ENCODE measurements around the gene KNDC1. TPM values are rescaled to one million over a fixed set of nuclear protein-coding genes. Genes with fewer than 3 reads are reported as not detected.

KNDC1 gene
- polyA plus RNA-seq, 1 donor from 2014 or later, result 0.05 TPM

DNA sequence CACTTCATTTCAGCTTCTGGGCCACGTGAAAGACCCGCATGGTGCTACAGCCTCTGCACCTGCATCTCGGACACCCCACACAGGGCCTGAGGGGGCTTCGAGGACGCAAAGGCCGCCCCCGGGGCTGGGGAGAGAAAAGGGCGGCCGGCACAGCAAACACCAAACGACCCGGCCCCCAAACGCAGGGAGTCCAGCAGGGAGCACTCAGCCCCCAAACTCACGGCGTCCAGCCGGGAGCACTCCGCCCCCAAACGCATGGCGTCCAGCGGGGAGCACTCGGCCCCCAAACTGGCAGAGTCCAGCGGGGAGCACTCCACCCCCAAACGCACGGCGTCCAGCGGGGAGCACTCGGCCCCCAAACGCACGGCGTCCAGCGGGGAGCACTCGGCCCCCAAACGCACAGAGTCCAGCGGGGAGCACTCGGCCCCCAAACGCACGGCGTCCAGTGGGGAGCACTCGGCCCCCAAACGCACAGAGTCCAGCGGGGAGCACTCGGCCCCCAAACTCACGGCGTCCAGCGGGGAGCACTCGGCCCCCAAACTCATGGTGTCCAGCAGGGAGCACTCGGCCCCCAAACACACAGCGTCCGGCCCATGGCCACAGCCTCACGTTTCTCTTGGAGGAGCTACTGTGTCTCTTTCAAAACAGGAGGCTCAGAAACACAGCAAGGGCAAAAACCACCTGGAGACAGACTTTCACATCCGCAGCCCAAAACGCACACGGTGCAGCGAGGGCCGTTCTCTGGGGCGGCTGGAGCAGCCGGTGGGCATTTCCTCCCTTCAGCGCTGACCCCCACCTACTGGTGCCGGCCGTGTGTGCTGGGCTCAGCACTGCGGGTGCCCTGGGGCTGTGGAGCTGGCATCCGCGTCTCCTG, 43.0 kb downstream of the KNDC1 start:
- Mint-ChIP-seq H3K27ac (no peak overlapping the region), H3K4me1 (no peaks in the 10 kb centered on the region), H3K36me3 (no peaks in the 10 kb centered on the region), H3K4me3 (no peak overlapping the region), H3K27me3 (peaks cover 5% of the 10 kb centered on the region), H3K9me3 (no peaks in the 10 kb centered on the region)

GRCh38 chr10:133203652-133204195, 43.7 kb downstream of the KNDC1 start:
- no peak overlapping the region for H3K4me3 Mint-ChIP-seq
- H3K27me3 Mint-ChIP-seq, result peaks cover 5% of the 10 kb centered on the region
- no peaks in the 10 kb centered on the region for H3K4me1 Mint-ChIP-seq
- H3K36me3 Mint-ChIP-seq, result no peaks in the 10 kb centered on the region
- no peaks in the 10 kb centered on the region for H3K9me3 Mint-ChIP-seq
- no peak overlapping the region for H3K27ac Mint-ChIP-seq

DNA sequence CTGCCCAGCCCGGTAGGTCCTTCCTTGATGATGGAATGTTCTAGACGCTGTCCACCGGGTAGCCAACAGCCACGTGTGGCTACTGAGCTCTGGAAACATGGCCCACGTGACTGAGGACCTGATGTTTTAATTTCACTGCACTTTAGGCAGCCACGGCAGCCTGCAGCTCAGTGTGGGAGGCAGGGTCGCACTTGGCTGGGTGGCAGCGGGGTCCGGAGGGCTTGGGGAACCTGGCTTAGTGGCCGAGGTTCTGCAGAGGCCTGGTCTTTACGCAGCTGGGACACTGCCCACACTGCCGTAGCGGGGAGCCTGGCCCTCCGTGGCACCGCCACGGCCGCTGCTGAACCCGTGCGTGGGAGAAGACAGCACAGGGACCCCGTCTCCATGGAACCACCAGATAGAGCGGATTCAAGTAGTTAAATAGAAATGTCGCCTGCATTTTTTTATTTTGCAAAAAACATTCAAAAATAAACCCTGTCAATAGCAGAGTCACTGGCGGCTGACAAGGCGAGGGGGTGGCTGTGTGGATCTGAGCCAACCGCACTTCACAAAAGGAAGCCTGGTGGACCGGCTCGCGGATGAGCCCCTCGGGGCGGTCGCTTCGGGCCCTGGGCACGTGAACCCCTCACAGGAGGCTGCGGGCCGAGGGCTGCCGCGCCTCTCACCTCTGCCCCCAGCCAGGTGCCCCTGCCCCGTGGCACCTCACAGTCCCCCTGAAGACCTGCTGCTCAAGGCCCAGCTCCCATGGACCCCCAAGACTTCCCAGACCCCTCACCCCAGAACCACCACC, 44.4 kb downstream of the KNDC1 start:
- Mint-ChIP-seq H3K36me3 (no peaks in the 10 kb centered on the region), H3K9me3 (no peaks in the 10 kb centered on the region), H3K4me1 (no peaks in the 10 kb centered on the region), H3K27me3 (peaks cover 4% of the 10 kb centered on the region), H3K27ac (no peak overlapping the region), H3K4me3 (no peak overlapping the region)

- Mint-ChIP-seq H3K4me3 (no peak overlapping the region), H3K4me1 (no peaks in the 10 kb centered on the region), H3K36me3 (no peaks in the 10 kb centered on the region), H3K27ac (no peak overlapping the region), H3K9me3 (no peaks in the 10 kb centered on the region), H3K27me3 (peaks cover 4% of the 10 kb centered on the region)
Observed at GRCh38 chr10:133205146-133205545, 45.1 kb downstream of the KNDC1 start.

- Mint-ChIP-seq H3K4me3 (no peak overlapping the region), H3K27ac (no peak overlapping the region), H3K36me3 (no peaks in the 10 kb centered on the region), H3K9me3 (no peaks in the 10 kb centered on the region), H3K4me1 (no peaks in the 10 kb centered on the region), H3K27me3 (no peaks in the 10 kb centered on the region)
Observed at GRCh38 chr10:133206356-133207040, 46.5 kb downstream of the KNDC1 start.

DNA sequence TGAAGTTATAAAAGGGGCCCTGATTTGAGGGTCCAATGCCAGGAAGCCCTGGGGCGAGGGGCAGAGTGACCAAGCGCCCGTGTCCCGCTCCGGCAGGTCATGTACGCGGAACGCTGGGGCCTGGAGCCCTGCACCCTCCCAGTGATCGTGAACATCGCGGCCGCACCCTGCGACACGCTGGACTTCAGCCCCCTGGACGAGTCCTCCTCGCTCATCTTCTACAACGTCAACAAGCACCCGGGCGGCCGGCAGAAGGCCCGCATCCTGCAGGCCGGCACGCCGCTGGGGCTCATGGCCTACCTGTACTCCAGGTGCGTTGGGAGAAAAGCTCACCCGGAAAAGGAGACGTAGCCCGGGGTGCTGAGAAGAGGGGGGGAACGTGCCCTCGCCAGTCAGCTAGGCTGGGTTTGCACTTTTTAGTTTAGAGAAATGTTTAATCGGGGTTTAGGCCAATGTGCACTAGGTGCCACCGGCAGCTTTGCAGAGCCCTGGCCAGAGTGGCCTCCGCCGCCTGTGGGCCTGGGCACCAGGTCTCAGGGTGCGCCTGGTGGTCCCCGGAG, 47.1 kb downstream of the KNDC1 start:
- peaks cover 0 to 2% (median 0%) of the 10 kb centered on the region in 3 donors for H3K9me3 Mint-ChIP-seq
- H3K4me3 Mint-ChIP-seq, result no peak overlapping the region

DNA sequence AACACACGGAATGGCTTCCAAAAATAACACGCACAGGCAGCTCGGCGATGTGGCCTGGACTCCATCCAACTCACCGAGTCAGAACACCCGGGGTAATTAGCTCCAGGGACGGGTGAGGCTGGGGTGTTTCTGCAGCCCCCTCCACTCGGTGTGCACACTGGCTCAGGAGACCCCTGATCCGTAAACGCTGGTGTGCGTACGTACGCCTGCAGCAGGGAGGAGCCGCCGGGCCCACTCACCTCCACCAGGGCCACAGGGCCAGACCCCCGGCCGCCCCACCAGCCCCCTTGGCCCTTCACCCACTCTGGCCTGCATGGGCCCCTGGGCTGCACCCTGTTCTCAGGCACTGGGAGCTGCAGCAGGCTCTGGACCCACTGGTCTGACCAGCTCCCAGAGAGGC, 47.6 kb downstream of the KNDC1 start:
- Mint-ChIP-seq H3K36me3 (no peaks in the 10 kb centered on the region), H3K4me1 (no peaks in the 10 kb centered on the region), H3K27me3 (peaks cover 4% of the 10 kb centered on the region), H3K4me3 (no peak overlapping the region), H3K9me3 (peaks cover 0 to 3% (median 0%) of the 10 kb centered on the region in 3 donors), H3K27ac (no peak overlapping the region)

More for the DNA sequence above, 47.1 kb downstream of the KNDC1 start:
- H3K4me1 Mint-ChIP-seq, result no peaks in the 10 kb centered on the region
- H3K27me3 Mint-ChIP-seq, result peaks cover 2% of the 10 kb centered on the region
- H3K36me3 Mint-ChIP-seq, result no peaks in the 10 kb centered on the region
- no peak overlapping the region for H3K27ac Mint-ChIP-seq

DNA sequence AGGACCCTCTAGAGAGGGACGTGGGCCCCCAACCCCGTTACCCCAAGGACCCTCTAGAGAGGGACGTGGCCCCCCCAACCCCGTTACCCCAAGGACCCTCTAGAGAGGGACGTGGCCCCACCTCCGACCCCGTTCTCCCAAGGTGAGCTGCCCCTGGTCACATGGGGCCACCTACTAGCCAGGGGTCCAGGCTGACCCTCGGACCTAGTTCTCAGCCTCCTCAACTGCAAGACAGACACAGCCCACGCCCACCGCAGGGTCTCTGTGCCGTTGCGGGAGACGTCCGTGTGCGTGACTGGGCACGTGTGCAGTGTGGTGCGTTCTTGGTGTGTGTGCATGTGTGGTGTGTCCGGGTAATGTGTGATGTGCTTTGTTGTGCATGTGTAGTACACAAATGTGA, 48.4 kb downstream of the KNDC1 start:
- H3K36me3 Mint-ChIP-seq, result no peaks in the 10 kb centered on the region
- no peak overlapping the region for H3K27ac Mint-ChIP-seq
- peaks cover 4% of the 10 kb centered on the region for H3K27me3 Mint-ChIP-seq
- peaks cover 0 to 3% (median 0%) of the 10 kb centered on the region in 3 donors for H3K9me3 Mint-ChIP-seq
- no peaks in the 10 kb centered on the region for H3K4me1 Mint-ChIP-seq
- H3K4me3 Mint-ChIP-seq, result no peak overlapping the region

DNA sequence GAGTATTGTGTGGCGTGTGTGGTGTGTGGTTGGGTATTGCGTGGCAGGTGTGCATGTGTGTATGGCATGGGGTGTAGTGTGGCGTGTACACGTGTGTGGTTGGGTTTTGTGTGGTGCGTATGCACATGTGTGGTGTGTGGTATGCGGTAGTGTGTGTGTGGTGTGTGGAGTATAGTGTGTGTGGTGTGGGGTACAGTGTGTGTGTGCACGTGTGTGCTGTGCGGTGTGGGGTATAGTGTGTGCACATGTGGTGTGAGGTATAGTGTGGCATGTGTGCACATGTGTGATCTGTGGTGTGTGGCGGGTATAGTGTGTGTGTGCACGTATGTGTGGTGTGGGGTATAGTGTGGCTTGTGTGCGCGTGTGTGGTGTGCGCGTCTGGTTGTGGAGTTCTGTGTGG, 49.1 kb downstream of the KNDC1 start:
- H3K4me1 Mint-ChIP-seq, result no peaks in the 10 kb centered on the region
- H3K4me3 Mint-ChIP-seq, result no peak overlapping the region
- H3K36me3 Mint-ChIP-seq, result no peaks in the 10 kb centered on the region
- peaks cover 0 to 3% (median 0%) of the 10 kb centered on the region in 3 donors for H3K9me3 Mint-ChIP-seq
- peaks cover 4% of the 10 kb centered on the region for H3K27me3 Mint-ChIP-seq
- H3K27ac Mint-ChIP-seq, result no peak overlapping the region

- H3K36me3 Mint-ChIP-seq, result no peaks in the 10 kb centered on the region
- H3K27ac Mint-ChIP-seq, result no peak overlapping the region
- no peak overlapping the region for H3K4me3 Mint-ChIP-seq
- H3K27me3 Mint-ChIP-seq, result peaks cover 4% of the 10 kb centered on the region
- peaks cover 0 to 3% (median 0%) of the 10 kb centered on the region in 3 donors for H3K9me3 Mint-ChIP-seq
- no peaks in the 10 kb centered on the region for H3K4me1 Mint-ChIP-seq
Observed at GRCh38 chr10:133209641-133210040, 49.6 kb downstream of the KNDC1 start.

GRCh38 chr10:133210398-133211140, 50.5 kb downstream of the KNDC1 start:
- Mint-ChIP-seq H3K9me3 (peaks cover 0 to 3% (median 0%) of the 10 kb centered on the region in 3 donors), H3K36me3 (no peaks in the 10 kb centered on the region), H3K4me1 (no peaks in the 10 kb centered on the region), H3K27ac (no peak overlapping the region), H3K4me3 (no peak overlapping the region), H3K27me3 (peaks cover 4% of the 10 kb centered on the region)

DNA sequence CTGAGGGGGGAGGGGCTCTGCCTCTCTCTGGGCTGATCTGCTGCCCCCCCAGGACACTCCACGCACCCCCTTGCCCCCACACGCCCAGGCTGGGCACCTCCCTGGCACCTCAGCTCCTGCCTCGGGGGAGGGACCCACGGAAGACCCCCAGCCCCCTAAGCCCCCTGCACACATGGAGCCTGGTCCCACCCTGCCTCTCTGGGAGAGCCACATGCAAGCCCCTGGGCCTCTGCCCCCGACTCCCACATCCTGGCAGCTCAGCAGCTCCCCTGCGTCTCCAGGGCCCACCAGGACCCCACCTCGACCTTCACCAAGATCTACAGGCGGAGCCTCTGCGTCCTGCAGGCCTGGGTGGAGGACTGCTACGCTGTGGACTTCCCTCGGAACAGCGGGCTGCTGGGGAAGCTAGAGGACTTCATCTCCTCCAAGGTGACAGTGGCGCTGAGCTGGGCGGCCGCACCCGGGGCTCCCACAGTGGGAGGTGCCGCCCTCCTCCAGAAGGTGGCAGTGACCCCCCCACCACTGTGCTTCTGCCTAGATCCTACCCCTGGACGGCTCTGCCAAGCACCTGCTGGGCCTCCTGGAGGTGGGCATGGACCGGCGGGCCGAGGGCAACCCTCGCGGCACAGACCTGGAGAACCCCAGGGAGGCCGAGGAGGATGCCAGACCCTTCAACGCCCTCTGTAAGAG, 51.3 kb downstream of the KNDC1 start:
- H3K27me3 Mint-ChIP-seq, result peaks cover 4% of the 10 kb centered on the region
- H3K36me3 Mint-ChIP-seq, result no peaks in the 10 kb centered on the region
- no peaks in the 10 kb centered on the region for H3K4me1 Mint-ChIP-seq
- no peak overlapping the region for H3K4me3 Mint-ChIP-seq
- peaks cover 0 to 3% (median 0%) of the 10 kb centered on the region in 3 donors for H3K9me3 Mint-ChIP-seq
- H3K27ac Mint-ChIP-seq, result no peak overlapping the region

- Mint-ChIP-seq H3K27me3 (peaks cover 4% of the 10 kb centered on the region), H3K27ac (no peak overlapping the region), H3K4me1 (no peaks in the 10 kb centered on the region), H3K9me3 (peaks cover 0 to 3% (median 0%) of the 10 kb centered on the region in 3 donors), H3K36me3 (no peaks in the 10 kb centered on the region), H3K4me3 (no peak overlapping the region)
Observed at GRCh38 chr10:133211959-133212852, 52.2 kb downstream of the KNDC1 start.

All from IgD-negative memory B cell (primary cell).